HG02840 (cell line): ENCODE measurements around the gene CDH22.

Experiments used
- ATAC-seq: cut with Tn5 transposase; IDR thresholded peaks from one replicate; pipeline ENCODE4 v1.9.1; 2021; ENCODE audit warnings: mild to moderate bottlenecking, moderate library complexity, moderate number of reproducible peaks; ENCODE audit not compliant: unreplicated experiment, low FRiP score

The CDH22 gene

DNA sequence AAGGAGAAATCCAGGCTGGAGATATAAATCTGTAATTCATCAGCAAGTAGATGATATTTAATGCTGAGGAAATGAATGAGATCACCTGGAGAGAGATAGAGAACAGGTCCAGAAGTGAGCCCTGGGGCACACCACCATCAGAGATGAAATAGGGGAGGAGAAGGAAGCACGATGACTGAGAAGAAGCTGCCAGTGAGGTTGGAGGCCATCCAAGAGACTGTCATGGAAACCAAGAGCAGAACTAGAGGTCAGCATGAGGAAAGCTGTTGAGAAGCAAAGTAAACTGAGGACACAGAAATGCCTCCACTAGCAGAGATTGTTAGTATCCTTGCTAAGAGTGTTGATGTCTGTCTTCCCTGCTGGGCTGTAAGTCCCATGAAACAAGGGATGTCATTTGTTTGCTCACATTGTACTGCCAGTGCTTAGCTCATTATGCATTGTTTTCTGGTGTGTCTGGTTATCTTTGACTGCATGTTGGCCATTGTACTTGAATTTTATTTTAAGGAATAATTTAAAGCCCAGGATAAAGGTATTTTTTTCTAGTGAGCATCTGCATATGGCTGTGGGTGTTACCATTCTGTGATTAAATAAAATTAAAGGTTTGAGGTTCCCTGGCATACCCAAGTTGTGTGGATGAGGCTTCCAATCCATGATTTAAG, 35.8 kb downstream of the CDH22 start:
- ATAC-seq: no peak

DNA sequence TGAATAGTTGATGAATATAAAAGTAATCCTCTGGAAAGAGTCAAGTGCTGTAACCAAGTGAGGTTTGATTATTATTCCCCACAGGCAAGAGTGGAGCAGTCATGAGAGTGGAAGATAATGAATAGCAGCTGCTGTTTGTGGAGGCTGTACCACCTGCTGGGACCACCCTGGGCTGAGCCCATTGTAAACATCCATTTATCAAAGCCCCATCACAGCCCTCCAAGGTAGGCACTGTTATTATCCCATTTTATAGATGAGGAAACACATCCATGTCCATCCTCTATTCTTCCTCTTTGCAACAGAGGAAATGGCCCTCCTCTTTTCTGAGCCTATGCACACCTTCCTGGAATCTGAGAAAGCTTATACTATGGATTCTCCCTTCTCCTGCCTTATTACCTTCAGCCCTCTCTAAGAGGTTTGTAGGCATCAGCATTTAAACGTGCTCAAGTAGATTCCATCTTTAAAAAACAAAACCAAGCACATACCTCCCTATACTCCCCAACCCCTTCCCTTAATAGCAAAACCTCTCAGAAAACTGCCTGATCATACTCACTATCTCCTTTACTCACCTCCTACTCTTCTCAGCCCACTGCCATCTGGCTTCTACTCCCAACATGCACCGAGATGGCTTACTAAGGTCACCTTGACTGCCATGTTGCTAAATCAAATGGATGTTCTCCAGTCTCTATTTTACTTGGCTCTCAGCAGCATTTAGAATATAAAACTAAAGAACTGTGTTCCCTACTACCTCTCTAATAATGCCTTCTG, 37.1 kb downstream of the CDH22 start:
- no peak for ATAC-seq

DNA sequence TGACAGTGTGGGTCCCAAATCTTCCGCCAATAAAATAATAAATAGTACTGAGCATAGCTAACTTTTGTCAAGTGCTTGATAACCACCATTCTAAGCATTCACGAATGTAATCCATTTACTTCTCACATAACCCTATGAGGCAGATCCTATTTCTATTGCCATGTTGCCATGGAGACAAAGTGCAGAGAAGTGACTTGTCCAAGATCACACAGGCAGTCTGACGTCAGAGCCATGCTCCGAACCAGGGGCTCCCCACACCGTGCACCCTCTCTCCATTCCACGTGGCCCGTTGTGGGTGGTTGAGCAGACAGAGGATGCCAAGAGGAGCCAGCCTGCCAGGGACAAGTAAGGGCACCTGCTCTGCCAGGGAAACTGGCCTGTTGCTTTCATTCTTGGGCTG, 38.9 kb downstream of the CDH22 start:
- no peak for ATAC-seq

DNA sequence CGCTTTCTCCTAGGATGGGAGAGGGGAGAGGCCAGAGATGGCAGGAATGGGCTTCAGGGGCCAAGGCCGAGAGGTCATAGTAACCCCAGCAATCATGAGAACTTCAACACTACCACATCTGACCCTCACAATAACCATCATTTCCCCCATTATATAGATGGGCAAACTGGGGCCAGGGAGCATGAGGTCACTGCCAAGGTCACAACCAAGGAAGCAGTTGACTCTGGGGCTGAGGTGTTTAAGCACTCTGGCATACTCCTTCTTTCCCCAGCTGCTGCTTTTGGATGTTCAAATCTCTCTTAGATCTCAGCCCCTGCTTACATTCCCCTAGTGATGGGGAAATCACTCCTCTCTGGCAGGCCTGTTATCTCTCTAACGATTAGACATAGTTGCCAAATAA, 39.6 kb downstream of the CDH22 start:
- no peak for ATAC-seq

DNA sequence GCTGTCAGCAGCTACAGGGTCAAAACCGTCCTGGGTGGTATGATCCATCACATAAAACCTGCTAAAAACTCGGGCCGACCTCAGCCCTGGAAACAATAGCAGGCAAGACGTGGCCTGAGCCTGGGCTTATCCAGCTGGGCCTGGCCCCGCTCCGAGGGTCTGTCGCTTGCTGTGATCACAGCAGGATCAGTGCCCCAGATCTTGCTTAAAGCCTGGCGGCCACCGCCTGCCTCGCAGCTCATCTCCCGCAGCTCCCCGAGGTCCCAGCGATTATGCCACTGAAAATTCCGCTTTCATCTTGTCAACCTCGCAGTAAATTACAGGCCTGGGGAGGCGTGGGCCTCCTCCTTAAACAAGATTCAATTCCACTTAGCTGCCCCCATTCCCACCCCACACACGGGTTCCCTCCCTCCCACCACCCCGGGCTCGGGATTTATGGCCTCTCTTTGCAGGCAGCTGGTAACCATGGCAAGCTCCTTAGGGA, 40.1 kb downstream of the CDH22 start:
- no peak for ATAC-seq

DNA sequence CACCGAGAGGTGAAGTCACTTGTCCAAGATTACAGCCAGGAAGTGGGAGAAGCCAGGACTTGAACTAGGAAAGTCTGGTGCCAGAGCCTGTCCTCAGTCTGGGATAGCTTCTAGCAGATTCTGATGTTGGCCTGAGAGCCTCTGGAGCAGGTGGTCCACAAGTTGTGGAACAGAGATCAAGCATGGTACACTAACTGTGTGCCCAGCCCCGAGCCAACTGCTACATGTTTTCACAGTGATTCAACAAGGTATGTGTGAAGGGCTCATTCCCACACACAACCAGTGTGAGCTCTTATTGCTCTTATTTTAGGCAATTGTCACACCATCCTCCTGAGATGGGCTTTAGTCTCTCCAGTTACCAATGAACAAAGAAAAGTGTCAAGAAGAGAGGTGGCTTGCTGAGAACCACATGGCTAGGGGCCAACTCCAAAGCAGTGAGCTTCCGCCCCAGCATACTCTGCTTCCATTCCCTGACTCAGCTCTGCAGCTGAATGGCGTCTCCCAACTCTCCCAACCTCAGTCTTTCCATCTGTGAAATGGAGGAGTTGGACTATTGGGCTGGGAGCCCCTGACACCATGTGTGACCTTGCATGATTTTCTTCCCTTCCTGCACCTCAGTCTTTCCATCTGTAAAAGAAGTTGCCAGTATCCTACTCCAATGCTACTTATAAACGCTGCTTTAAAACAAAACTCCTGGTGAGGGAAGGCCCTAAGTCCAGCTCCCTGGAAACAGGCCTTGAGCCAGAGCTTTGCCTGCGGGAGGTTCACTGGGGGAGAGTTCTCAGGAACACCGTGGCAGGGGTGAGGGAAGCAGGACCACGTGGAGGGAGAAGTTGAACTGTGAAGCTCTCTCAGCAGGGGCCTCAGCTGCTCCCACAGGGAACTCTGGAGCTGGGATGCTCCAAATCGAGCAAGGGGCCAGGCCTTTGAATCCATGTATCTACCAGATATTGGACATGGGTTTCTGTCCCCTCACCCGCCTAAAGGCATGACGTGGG, 40.9 kb downstream of the CDH22 start:
- no peak for ATAC-seq

DNA sequence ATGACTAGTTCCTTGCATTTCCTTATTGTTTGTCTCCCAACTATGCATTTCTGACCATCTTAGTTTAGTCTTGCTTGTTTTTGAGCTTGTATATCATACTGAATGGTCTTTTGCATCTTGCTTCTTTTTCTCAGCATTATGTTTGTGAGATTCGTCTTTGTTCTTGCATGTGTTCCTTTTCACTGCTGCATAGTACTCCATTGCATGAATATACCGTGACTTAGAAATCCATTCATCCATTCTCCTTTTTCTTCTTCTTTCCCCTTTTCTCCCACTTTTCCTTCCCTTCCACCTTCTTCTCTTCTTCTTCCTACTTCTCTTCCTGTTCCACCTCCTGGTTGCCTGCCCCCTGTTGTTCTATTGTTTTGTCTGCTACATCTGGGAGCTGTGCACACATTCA, 42.8 kb downstream of the CDH22 start:
- ATAC-seq: no peak

DNA sequence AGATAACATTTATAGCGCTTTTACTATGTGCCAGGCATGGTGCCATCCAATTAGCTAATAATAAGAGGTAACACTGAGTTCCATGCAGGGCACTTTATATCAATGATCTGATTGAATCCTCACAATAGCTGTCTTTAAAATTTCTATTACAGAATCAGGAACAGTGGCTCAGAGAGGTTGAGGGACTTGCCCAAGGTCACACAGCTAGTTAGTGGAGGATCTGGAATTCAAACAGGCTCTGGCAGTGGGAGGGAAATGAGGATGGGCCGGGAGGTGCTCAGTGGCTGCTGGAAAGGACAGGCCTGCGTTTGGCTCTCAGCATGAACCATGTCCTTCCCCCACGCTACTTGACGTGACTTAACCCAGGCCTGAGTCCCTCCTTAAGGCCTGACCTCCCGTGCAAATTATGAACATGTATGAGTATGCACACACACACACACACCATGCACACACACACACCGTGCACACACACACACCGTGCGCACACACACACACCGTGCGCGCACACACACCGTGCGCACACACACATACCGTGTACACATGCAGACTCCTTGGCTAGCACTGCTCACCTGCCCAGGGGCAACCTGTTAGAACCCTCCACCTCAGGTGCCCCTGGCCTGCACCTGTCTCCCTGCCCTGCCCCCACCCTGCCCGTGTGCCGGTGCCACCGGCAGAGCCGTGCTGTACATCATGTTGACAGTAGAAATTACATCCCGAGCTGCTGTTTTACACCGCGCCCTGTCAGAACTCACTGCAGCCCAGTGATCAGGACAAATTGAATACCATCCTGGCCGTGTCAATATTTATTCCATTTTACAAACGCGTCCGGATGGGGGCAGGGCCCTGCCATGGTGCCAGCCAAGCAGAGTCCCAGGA, 43.7 kb downstream of the CDH22 start:
- ATAC-seq: no peak

DNA sequence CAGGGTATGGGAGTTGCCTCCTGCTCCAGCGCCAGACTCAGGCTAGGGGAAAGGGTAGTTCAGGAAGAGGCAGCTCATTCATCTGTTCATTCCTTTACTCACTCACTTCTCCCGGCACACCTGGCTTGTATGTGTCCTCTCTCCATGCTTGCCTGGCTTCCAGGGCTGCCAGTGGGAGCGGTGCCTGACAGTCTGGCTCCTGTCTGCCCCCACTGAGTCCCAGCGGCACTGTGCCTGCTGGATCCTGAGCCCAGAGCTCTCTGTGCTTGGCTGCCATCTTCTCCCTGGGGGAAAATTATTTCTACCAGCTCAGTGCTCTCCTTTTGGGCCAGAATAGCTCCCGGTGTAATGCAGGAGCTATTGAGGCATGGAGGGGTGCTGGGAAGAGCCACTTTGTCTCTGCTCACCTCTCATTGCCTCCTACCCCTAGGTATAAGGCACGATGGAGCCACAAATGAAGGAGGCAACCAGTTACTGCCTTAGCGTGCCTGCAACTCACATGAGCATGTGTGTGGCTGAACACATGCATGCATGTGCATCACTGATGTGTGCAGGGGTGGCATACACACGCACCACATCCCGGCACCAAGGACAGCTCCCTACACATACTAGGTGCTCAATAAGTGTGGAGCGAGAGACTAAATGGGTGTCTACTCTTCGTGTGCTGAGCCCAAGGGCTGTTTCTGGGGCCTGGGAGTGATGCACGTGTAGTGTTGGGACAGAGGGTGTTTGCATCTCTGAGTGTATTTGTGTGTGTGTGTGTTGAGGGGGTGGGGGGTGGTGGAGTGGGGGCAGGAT, 46.6 kb downstream of the CDH22 start:
- ATAC-seq: no peak

DNA sequence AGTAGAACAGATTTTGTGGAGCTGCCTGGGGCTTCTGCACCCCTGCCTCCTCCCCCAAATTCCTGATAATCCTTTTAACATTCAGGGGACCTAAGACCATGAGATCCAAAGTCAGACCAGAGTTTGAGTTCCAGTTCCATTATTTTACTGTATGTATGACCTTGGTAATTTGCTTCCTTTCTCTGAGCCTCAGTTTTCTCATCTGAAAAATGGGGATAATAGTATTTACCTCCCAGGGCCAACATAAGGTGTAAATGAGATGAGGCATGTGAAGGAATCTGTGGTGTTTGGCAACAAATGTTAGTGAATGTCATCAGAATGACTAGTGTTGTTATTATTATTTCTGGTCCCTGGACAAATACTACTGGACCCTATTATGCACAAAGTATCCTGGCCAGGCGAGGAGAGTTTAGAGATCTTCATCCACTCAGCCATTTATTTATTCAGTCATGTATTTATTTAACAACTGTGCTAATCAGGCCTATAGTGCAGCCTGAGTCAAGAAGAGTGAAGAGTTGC, 47.3 kb downstream of the CDH22 start:
- no peak for ATAC-seq

DNA sequence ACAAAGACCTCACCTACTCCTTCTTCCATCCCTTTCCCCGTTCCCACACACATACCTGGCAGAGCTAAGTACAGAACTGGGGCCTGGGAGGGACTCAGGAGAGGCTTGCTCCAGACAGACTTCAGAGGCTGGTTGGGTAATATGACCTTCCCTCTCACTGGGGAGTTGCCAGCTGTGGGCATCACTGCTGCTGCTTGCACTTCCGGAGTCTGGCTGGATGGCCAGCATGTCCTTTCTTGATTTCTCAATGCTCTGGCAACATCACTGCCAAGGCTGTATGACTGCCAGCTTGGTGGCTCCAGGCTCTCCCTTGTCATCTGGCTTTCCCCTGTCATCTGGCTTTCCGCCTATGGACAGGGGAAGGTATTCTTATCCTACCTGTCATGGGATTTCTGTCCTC, 47.8 kb downstream of the CDH22 start:
- no peak for ATAC-seq

DNA sequence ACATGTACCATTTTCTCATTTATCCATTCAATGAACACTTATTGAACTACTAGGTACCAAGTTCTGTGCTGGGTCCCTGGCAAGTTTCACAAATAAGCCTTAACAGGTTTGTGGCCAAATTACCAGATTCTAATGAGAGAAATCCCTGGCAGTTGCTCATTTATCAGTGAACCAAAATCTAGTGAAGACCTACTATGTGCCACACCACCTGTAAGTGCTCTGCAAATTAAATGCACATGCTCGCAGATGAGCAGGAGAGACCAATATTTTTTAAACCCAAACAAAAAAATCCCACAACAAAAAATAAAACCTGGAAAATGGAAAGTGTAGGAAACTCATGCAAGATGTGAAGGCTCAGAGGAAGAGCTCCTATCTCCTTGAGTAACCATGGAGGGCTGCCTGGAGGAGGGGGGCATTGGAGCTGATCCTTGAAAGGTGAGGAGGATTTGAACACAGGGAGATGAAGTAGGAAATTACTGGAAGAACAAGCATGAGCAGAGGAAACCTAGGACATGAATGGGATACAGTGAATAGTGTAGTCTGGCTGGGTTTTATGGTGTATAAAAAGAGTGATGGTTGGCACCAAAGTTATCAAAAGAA, 48.9 kb downstream of the CDH22 start:
- ATAC-seq: no peak

DNA sequence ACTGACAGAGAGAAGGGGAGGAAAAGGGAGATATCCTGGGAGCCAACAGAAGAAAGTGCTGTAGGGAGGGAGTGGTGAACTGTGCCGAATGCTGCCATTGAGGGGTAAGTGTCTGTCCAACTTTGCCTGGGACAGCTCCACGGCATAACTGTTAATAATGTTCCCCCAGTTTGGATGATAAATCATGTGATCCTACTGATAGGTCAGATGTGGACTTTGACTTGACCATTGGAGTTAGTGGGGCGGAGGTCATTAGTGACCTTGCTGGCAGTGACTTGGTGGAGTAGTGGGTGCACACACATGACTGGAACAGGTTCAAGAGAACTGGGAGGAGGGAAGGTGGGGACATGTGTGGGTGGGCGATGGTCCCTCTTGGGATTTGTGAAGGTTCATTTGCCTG, 50.4 kb downstream of the CDH22 start:
- no peak for ATAC-seq

DNA sequence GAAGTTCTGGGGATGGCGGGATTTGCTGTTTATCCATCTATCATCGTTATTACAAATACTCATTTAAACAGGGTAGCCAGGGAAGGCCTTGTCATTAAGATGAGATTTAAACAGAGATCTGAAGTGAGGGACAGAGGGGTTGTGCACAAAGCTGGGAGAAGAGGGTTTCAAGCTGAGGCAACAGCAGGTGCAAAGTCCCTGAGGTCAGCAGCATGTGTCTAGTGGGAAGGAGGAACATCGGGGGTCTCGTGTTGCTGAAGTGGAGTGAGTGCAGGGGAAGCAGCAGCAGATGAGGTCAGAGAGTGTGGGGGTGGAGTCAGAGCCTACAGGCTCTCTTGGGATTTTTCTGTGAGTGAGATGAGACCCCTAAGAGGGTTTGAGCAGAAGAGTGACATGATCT, 52.0 kb downstream of the CDH22 start:
- no peak for ATAC-seq

DNA sequence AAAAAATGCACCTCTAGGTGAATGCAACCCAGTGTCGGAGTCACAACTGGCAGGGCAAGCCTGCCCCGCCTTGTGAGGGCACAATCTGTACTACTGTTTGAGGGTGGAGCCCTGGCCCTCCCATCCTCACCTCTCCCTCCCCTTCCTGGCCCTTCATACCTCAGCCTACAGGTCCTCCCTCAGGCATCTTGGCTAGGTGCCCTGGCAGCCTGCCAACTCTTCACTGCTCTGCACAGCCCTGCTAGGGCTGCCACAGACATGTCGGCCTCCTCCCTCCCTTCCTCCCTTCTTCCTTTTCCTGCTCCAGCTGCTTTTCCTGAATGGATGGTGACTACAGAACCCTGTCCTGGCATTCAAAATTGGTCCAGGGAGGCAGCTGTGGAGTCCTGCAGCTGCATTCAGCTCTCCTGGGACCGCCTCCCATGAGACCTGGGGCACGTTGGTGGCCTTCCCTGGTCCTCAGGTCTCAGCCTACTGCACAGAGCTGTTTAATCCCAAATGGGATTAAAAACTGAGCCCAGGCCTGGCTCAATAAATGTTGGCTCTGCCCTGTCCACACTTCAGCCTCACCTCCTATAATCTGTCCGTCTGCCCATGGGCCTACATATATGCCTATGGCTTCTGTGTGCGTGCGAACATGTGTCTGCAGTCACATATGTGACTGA, 52.7 kb downstream of the CDH22 start:
- ATAC-seq: no peak

DNA sequence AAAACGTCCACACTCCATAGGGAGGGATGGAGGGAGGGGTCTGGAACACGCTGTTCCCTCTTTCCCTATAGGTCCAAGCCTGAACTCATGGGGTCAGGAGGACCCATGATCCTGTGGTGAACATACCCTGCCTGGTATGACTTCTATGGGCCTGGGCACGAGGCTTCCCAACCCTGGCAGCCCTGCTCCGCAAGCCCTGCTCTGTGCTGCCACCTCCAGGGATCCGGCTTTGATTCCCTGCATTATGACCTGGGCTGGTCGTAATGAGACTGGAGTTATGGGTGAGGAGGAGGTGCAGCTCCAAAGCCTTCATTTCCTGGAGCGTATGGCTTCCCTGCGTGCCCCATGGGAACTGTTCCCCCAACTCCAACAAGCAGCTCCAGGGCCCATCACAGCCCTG, 54.9 kb downstream of the CDH22 start:
- ATAC-seq: no peak

DNA sequence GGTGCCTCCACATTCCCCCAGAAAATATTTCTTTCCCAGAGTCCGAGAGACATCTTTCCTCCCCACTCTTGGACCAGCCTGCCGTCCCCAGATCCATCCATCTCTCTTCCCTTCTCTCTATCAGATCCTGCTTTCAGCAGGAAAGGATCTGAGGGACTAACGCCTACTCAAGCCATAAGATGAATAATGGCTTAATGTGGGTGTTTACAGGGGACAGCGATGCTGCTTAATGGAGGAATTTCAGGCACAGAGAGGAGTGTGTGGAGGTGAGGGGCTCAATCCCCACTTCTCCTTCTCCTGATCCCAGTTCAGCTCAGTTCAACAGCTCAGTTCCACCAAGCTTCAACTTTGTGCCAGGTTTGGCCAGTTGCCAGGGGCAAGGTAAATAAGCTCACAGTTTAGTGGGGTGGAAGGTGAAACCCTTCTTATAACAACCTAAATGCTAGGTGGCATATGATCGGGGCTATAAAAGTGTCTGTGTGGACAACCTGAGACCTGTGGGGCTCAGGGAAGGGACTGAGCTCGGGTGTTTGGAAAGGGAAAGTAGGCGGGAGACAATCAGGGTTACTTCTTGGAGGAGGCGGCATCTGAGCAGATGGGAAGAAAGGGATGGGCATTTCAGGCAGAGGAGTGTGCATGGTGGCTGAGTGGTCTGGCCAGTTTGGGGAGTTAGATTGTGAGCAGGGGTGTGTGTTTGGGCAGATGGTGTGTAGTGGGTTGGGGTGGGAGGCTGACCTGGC, 55.8 kb downstream of the CDH22 start:
- no peak for ATAC-seq
